Kidney capillary endothelial cell (primary cell): Measurements from ENCODE around the gene CRMP1.
A peak's percentile ranks its signal among the peaks of the same experiment; 100 is the strongest.
"Not testable (repeated sequence)": the region's sequence is repeated elsewhere in the genome, so short reads cannot be mapped to it uniquely, and the experiment has no call there.

Experiments
- DNase-seq: peaks from one replicate; pipeline ENCODE4 v3.0.0-alpha.2; 2018; ENCODE audit warnings: low spot score

The CRMP1 gene

DNA sequence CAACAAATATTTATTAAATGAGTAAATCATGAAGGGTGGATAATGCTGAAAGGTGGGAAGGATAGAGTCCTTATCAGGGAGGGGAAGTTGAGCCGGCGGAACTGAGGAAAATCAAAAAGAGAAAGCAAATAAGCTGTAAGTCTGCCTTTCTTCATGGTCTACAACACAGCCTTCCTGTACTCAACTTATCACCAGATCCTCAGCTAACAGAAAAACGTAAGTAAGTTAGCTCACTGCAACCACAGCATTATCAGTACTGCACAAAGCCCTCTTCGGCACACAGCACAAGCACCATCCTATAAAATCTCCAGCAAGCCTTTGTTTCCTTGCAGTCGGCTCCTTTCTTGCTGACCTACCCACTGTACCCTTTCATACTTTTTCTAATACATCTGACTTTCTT is 70.3 kb downstream of the CRMP1 start:
- no peak for DNase-seq

- peak; percentile 28 for DNase-seq
Measured at GRCh38 chr4:5821665-5822358, 71.1 kb downstream of the CRMP1 start.

DNA sequence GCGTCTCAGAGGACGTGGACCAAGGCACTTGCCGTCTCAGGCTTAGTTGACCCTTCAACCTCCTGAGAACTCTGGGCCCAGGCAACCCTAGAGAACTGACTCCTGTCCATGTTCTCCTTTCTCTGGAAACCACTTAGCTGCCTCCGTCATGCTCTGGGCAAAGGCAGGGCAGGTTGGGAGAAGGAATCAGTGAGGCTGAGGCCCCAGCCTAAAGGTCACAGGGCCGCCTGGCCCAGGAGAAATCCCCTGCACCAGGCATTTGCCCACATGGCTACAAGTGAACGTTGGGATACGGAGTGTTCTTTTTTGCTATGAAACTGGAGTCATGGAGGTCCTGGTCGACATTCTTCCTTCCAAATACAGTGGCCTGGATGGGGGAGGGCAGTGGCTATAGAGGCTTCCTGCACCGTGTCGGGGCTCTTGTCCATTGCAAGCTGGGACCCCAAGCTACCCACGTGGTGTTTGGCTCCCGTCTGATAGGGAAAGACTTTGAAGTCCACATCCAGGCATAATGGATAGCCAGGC is 76.0 kb downstream of the CRMP1 start:
- DNase-seq, result no peak

DNA sequence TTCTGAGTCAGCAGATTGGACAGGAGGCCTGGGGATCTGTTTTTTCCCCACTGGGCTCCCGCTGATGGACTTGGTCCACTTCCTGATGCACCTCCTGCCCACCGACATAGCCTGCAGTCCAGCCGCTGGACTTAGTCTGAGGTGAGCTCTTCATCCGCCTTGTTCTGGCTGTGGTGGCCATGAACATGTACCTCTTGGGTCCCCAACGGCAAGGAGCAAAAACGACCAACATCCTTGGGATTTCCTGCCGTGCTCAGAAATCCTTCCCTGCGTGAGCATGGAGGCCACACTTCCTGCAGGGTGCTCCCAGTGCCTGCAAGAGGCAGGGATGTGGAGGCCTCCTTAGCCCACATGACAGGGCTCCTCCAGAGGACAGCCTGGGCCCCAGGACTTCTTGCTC is 76.8 kb downstream of the CRMP1 start:
- DNase-seq, result no peak

- no peak for DNase-seq
Measured at GRCh38 chr4:5815641-5816040, 77.2 kb downstream of the CRMP1 start.

DNA sequence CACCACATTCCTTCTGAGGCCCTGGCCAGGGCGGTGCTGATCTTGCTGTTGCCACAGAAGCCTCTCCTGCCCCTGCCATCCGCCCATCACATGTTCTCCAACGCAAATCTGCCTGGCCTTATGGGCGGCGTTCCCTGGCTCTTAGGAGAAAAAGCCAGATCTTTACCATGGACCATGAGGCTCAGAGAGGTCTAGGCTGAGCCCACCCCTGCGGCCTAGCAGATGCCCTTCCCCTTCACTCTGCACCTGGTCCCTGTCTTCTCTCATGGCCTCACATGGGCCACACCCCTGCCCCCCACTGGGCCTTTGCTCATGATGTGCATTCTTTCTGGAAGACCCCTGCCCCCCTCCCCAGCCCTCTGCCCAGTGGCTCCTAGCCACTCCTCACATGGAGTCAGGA is 78.5 kb downstream of the CRMP1 start:
- no peak for DNase-seq

DNA sequence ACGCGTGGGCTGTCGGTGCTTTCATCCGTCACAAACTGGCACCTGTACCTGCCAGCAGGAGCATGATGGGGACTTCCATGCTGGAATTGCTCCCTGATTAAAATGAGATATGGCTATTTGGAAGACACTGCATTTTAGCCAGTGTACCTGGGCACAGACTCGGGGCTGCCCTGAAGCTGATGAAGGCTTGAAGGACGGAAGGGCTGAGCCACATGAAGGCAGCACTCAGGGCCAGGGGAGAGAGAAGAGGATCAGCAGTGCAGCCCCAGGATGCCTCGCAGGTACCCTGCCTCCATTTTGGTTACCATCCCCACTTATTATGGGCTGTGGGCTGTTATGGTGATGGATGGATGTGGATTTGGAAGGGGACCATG is 79.0 kb downstream of the CRMP1 start:
- no peak for DNase-seq

DNA sequence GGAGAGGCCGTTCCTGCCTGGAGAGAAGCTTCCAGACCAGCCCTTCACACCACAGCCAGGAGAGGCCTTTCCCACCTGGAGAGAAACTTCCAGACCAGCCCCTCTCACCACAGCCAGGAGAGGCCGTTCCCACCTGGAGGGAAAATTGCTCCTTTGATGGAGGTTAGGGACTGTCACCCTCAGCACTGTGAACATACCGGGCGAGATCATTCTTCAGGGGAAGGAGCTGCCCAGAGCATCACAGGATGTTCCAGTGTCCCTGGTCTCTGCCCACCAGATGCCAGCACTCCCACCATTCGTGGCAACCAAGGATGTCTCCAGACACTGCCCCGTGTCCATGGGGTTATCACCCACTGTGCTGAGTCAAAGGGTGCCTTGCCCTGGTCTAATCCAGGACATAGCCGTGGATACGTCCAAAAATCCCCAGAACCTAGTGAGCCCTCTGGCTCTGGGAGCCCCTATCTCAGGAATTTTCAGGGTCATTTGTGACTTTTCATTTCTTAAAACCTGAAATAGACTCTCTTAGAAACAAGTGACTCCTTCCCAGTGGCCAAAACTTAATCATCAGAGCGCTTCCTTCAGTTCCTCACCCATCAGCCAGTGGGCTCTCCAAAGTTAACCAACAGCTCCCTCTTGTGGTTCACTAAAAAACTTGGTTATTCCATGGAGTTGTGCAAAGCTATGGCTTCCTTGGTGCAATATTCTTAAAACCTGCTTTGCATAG is 80.2 kb downstream of the CRMP1 start:
- DNase-seq, result peak; percentile 52

GRCh38 chr4:5812057-5812456 is 80.8 kb downstream of the CRMP1 start:
- not testable (repeated sequence) for DNase-seq

GRCh38 chr4:5810770-5811430 is 82.0 kb downstream of the CRMP1 start:
- no peak for DNase-seq

DNA sequence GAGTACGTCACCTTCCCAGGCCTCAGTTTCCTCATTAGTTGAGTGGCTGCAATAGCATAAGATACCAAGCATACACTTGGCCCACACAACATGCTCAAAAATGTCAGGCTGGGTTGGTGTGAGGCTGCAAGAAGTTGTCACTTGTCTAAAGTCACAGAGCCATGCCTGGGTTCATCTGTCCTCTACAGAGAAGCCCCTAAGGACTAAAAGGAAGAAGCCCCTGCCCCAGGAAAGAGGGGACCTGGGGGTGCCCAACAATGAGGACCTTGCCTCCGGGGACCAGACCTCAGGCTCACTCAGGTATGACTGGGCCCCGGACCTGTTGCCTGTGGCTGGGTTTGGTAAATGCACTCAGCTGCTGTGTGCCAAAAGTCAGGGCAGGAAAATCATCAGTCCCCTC is 82.7 kb downstream of the CRMP1 start:
- DNase-seq, result no peak

- no peak for DNase-seq
Measured at GRCh38 chr4:5809216-5809776, 83.6 kb downstream of the CRMP1 start.

- peak; percentile 25 for DNase-seq
Measured at GRCh38 chr4:5808081-5808741, 84.7 kb downstream of the CRMP1 start.

DNA sequence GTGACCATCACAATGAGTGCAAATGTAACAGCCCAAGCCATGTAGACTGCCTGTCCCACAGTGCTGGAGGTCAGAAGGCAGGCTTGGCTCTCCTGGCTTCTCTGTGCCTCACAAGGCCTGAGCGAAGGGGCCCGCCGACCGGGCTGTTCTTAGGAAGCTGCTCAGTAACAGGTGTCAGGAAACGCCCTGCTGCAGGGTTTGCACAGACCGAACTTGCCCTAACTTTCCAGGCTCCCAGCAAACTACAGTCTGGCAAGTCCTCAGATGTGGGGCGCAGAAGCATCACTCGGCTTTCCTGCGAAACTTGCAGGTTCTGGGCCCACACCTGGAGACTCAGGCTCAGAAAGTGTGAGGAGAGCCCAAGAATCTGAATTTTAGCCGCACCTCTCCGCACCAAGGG is 87.6 kb downstream of the CRMP1 start:
- no peak for DNase-seq

DNA sequence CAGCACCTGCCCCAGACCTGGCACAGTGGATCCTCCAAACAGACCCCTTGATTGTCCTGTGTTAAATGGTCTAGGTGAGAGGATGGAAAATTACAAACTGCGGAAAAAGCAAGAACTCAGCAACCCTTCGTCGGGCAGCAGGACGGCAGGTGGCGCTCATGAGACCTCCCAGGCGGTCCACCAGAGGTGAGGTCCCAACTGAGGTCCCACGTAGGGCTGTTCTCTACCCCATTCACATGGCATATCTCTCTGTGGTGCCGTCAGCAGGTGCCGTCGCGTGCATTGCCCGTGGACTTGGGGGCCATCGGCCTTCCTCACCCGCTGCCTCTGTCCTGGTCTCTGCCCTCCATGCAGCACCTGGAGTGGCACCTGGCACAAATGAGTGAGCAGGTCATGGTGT is 88.2 kb downstream of the CRMP1 start:
- no peak for DNase-seq

DNA sequence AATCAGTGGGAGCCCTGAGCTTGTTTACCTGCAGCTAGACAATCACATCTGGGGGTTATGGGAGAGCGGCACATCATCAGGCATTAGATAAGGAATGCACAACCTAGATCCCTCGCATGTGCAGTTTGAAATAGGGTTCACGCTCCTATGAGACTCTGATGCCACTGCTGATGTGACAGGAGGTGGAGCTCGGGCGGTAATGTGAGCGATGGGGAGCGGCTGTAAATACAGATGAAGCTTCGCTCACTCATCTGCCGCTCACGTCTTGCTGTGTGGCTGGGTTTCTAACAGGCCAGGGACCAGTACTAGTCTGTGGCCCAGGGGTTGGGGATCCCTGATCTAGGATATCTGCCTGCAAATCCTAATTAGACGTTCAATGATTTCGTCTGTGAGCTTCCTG is 90.3 kb downstream of the CRMP1 start:
- no peak for DNase-seq

GRCh38 chr4:5801696-5802095 is 91.2 kb downstream of the CRMP1 start:
- no peak for DNase-seq

- no peak for DNase-seq
Measured at GRCh38 chr4:5800496-5800895, 92.4 kb downstream of the CRMP1 start.

GRCh38 chr4:5799406-5799805 is 93.5 kb downstream of the CRMP1 start:
- no peak for DNase-seq

DNA sequence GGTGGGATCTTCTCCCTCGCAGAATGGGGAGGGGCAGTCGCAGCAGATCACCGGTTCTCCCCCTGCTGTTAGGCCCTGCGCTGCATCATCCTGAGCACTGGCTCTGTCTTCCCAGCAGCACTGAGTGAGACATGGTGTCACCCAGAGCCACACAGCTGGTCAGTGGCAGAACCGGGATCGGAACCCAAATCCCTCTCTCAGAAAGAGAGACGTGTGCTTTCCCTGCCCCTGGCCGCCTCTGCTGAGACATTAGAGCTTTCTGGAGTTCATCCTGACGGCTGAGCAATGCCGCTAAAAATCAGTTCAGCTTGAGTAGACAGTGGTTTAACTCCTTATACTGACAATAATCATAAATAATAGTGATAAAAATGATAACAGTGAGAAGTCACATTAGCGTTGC is 93.9 kb downstream of the CRMP1 start:
- DNase-seq, result no peak

DNA sequence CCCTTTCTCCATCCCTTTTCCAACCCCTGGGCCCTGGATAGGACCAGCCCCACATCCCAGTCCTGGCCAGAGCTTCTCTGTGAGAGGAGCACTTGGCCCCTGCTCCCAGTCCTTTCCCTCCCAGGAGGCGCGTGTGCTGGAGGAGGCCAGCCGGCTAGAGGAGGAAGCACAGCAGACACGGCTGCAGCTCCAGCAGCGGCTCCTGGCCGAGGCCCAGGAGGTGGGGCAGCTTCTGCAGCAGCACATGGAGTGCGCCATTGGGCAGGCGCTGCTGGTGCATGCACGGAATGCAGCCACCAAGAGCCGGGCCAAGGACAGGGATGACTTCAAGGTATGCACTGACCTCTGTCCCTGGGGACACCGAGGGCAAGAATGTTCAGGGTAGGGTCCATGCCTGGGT is 94.4 kb downstream of the CRMP1 start:
- no peak for DNase-seq

DNA sequence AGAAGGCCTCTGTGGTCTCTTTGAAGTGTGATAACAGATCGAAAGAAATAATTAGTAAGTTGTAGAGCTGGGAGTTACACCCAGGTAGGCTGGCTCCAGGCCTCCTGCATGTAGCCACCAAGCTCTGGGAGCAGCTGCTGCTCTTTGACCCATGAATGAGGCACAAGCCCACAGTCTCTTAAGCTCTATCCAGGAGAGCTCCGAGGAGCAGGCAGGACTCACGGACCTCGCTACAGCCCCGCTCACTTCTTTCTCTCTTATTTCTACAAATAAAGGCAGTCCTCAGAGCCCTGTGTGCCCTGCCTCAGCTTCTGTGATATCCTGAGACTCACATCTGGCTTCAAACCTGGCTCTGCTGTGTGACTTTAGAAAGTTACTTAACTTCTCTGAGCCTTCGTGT is 95.0 kb downstream of the CRMP1 start:
- DNase-seq, result no peak
